HG03280 (cell line): Measurements from ENCODE around the gene POLR1G.
A peak's percentile ranks its signal among the peaks of the same experiment; 100 is the strongest.

Experiments
- ATAC-seq: cut with Tn5 transposase; IDR thresholded peaks from one replicate; pipeline ENCODE4 v1.9.1; 2021; ENCODE audit warnings: mild to moderate bottlenecking, moderate library complexity; ENCODE audit not compliant: unreplicated experiment

POLR1G gene

GRCh38 chr19:45406226-45407090 lies at the start of gene POLR1G:
Gene POLR1G (plus strand): TSS chr19:45406644. CDS start chr19:45406697, 53 bp downstream.
- peak; percentile 61 for ATAC-seq

- no peak for ATAC-seq
Observed at GRCh38 chr19:45356760-45357444, 49.5 kb upstream of the POLR1G start.

- no peak for ATAC-seq
Observed at GRCh38 chr19:45357445-45357783, 49.0 kb upstream of the POLR1G start.

GRCh38 chr19:45358213-45358792 lies 48.1 kb upstream of the POLR1G start:
- ATAC-seq: no peak

GRCh38 chr19:45361608-45362007 lies 44.8 kb upstream of the POLR1G start:
- ATAC-seq: no peak

- ATAC-seq: no peak
Observed at GRCh38 chr19:45362291-45362690, 44.2 kb upstream of the POLR1G start.

GRCh38 chr19:45363861-45364459 lies 42.5 kb upstream of the POLR1G start:
- ATAC-seq: no peak

- ATAC-seq: no peak
Observed at GRCh38 chr19:45364696-45365095, 41.7 kb upstream of the POLR1G start.

- ATAC-seq: no peak
Observed at GRCh38 chr19:45368127-45368526, 38.3 kb upstream of the POLR1G start.

GRCh38 chr19:45368737-45369340 lies 37.6 kb upstream of the POLR1G start:
- no peak for ATAC-seq

- peak; percentile 96 for ATAC-seq
Observed at GRCh38 chr19:45370410-45371204, 35.8 kb upstream of the POLR1G start, which contains the start of gene ERCC2. Gene ERCC2 (minus strand): TSS chr19:45370573. CDS start chr19:45370540, 33 bp downstream.

- no peak for ATAC-seq
Observed at GRCh38 chr19:45376045-45376724, 30.3 kb upstream of the POLR1G start.

GRCh38 chr19:45380107-45380506 lies 26.3 kb upstream of the POLR1G start:
- ATAC-seq: no peak

- ATAC-seq: no peak
Observed at GRCh38 chr19:45382426-45382825, 24.0 kb upstream of the POLR1G start.

- no peak for ATAC-seq
Observed at GRCh38 chr19:45385392-45386221, 20.8 kb upstream of the POLR1G start.

- ATAC-seq: no peak
Observed at GRCh38 chr19:45391346-45391745, 15.1 kb upstream of the POLR1G start.

GRCh38 chr19:45391871-45392665 lies 14.4 kb upstream of the POLR1G start:
- no peak for ATAC-seq
